Jurkat, Clone E6-1 (cell line): ENCODE results near the gene NOX3.
"Not testable (repeated sequence)": the region's sequence is repeated elsewhere in the genome, so short reads cannot be mapped to it uniquely, and the experiment has no call there.

Experiments used
- DNase-seq: peaks from one replicate; pipeline ENCODE4 v3.0.0-alpha.2; 2011; ENCODE audit warnings: low read depth, low spot score
- H3K4me3 ChIP-seq: 2 replicates; pipeline ENCODE4 v1.5.1; 2011; ENCODE audit warnings: mild to moderate bottlenecking, low read length, control low read depth, moderate library complexity

NOX3 gene

GRCh38 chr6:155381673-155382337, 73.8 kb downstream of the NOX3 start:
- no peak overlapping the region for H3K4me3 ChIP-seq
- no peak for DNase-seq

GRCh38 chr6:155380666-155381332, 74.8 kb downstream of the NOX3 start:
- no peak for DNase-seq

GRCh38 chr6:155378724-155379123, 76.9 kb downstream of the NOX3 start:
- no peak for DNase-seq
- H3K4me3 ChIP-seq: no peak overlapping the region

More at GRCh38 chr6:155380666-155381332, 74.8 kb downstream of the NOX3 start:
- H3K4me3 ChIP-seq: no peak overlapping the region

- no peak overlapping the region for H3K4me3 ChIP-seq
- no peak for DNase-seq
Measured at GRCh38 chr6:155378276-155378675, 77.4 kb downstream of the NOX3 start.

GRCh38 chr6:155377061-155377460, 78.6 kb downstream of the NOX3 start:
- H3K4me3 ChIP-seq: no peak overlapping the region
- no peak for DNase-seq

- no peak overlapping the region for H3K4me3 ChIP-seq
- DNase-seq: no peak
Measured at GRCh38 chr6:155375801-155376200, 79.8 kb downstream of the NOX3 start.

- no peak overlapping the region for H3K4me3 ChIP-seq
- no peak for DNase-seq
Measured at GRCh38 chr6:155374681-155375080, 81.0 kb downstream of the NOX3 start.

- no peak overlapping the region for H3K4me3 ChIP-seq
- no peak for DNase-seq
Measured at GRCh38 chr6:155373276-155373675, 82.4 kb downstream of the NOX3 start.

GRCh38 chr6:155372256-155372655, 83.4 kb downstream of the NOX3 start:
- H3K4me3 ChIP-seq: no peak overlapping the region
- DNase-seq: no peak

- no peak overlapping the region for H3K4me3 ChIP-seq
- DNase-seq: no peak
Measured at GRCh38 chr6:155371230-155371629, 84.4 kb downstream of the NOX3 start.

GRCh38 chr6:155366325-155366724, 89.3 kb downstream of the NOX3 start:
- no peak overlapping the region for H3K4me3 ChIP-seq
- no peak for DNase-seq

GRCh38 chr6:155364844-155365437, 90.7 kb downstream of the NOX3 start:
- no peak overlapping the region for H3K4me3 ChIP-seq

GRCh38 chr6:155364021-155364420, 91.6 kb downstream of the NOX3 start:
- DNase-seq, H3K4me3 ChIP-seq: not testable (repeated sequence)

More at GRCh38 chr6:155364844-155365437, 90.7 kb downstream of the NOX3 start:
- DNase-seq: no peak

GRCh38 chr6:155362968-155363632, 92.5 kb downstream of the NOX3 start:
- H3K4me3 ChIP-seq, DNase-seq: not testable (repeated sequence)

GRCh38 chr6:155354167-155354566, 101.5 kb downstream of the NOX3 start:
- no peak for DNase-seq
- H3K4me3 ChIP-seq: no peak overlapping the region

- DNase-seq: no peak
- H3K4me3 ChIP-seq: no peak overlapping the region
Measured at GRCh38 chr6:155352811-155353210, 102.8 kb downstream of the NOX3 start.

- no peak for DNase-seq
- H3K4me3 ChIP-seq: no peak overlapping the region
Measured at GRCh38 chr6:155352130-155352420, 103.6 kb downstream of the NOX3 start.

GRCh38 chr6:155351273-155352129, 104.1 kb downstream of the NOX3 start:
- no peak for DNase-seq
- H3K4me3 ChIP-seq: no peak overlapping the region

- no peak for DNase-seq
- H3K4me3 ChIP-seq: no peak overlapping the region
Measured at GRCh38 chr6:155349956-155350355, 105.7 kb downstream of the NOX3 start.
